Astrocyte of the hippocampus (primary cell): ENCODE measurements around the gene SNCA.

Source experiments
- DNase-seq: peaks from one replicate; pipeline ENCODE4 v3.0.0; 2011; ENCODE audit warnings: low read depth, low spot score

The SNCA gene

DNA sequence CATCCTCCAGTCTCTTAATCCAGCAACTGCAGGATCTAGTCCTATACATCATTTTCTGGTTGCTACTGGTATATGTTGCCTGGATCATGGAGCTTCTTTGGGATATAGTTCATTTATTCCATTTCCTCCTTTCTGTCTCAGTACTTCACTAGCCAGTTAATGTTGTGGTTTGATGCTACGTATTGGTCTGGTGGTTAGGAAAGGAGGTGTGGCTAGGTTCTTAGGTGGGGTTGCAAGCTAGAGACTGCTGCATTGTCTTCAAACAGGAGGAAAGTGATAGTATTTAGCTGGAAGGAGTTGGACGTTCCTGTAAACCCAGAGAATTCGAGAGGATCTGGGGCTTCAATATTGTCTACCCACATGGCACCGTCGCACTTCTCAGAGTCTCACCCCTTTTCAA lies 129.5 kb downstream of the SNCA start:
- no peak for DNase-seq

GRCh38 chr4:89704651-89705395 lies 132.1 kb downstream of the SNCA start:
- no peak for DNase-seq

DNA sequence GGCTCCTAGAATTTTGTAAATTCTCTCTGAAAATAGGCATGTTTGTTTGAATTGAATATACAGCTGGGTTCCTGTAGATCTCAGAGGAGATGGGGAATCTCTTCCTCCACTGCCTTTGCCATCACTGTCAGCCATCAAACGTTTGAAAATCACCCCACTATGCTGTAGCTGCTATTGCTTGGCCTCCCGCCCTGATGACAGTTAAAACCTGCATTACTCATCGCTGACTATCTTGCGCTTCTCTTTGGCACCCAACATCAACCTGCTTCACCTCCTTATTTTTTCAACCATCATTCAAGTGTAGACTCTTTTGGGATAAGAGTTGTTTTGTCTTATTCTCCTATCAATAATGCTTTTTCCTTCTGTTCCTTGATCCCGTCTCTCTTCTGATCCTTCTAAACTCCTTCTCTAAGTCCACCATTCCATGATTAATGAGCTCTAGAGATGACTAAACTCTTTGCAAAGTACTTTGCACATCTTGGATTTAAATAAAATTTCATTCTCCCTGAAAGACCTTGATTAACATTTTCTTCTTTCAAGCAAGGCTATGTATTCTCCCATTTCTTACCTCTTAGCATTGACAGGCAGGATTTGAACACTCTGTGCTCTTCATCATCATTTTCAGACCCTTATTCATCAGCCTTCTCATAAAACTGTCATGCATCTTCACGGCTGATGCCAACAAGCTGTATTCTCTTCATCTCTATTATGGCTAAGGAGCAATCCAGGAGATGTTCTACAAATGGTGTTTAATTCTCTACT lies 133.0 kb downstream of the SNCA start:
- DNase-seq: no peak

DNA sequence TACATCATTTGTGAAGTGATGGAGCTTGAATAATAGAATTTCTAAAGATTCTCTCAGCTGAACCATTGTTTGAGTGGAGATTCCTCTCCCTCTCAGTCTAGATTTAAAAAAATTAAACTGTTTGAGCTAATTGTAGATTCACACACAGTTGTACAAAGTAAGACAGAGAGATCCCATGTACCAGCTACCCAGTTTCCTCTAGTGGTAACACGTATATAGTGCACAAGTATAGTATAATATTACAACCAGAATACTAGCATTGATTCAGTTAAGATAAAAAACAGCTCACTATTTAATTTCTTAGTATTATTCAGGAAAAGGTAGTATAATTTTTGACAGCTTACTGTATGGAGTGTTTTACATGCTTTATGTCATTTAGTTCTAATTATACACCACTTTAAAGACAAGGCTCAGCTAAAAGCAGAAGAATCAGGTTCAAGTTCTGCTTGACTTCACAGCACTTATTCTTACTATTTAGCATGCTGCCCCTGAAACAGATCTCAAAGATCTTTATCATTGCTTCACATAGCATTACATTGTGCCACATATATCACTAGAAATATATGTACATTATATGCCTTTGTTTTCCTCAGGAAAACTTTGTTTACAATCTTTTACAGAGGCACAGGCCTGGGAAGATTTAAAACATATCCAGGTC lies 136.1 kb downstream of the SNCA start:
- DNase-seq: no peak

DNA sequence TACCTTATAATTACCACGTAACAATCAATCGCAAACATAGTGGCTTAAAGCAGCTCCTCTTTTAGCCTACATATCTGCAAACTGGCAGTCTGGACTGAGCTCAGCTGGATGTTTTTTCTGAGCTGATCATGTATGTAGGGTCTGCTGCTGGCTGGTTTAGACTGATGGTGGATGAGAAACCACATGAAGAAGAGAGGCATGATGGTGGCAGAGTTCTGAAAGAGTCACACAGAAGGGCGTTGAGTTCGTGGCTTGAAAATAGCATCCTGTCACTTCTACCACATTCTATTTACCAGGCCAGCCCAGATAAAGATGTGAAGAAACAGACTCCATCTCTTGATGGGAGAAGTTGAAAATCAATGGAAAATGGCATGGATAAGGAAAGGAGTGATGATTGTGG lies 151.3 kb downstream of the SNCA start:
- no peak for DNase-seq

DNA sequence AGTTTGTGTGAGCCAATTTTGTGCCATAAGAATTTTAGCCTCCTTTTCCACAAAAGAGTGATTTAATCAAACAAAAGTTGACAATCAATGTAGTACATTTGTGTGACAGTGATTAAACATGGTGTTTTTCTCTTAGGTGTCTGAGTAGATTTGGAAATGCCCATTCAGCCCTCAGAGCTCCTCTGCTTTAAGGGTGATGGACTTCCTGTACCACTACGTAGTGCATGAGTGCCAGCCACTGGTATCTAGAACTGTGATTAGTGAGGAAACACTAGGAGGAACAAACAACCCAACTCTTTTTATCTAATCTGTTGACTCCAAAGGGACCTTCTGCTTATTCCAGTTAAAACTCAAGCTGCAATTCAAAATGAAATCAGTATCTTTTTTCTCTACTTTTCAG lies 151.7 kb downstream of the SNCA start:
- DNase-seq: no peak

GRCh38 chr4:89684536-89684935 lies 152.4 kb downstream of the SNCA start:
- DNase-seq: no peak

DNA sequence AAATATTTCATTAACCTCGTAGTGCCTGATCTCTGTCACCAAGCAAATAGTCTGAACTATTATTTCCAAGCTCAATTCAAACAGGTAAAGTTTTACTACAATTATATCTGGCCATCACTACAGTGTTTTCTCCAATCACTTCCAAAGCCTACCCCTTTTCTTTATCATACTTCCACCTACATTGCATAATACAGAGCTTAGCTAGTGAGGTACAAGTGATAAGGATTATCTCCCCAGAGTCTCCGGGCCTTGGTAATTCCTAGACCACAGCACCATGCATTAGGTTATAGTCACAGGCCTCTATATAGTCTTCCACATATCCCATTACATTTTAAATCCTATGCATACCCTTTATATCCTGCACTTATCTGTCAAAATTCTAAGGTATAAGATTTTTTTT lies 154.2 kb downstream of the SNCA start:
- no peak for DNase-seq

GRCh38 chr4:89681671-89682070 lies 155.3 kb downstream of the SNCA start:
- DNase-seq: no peak

GRCh38 chr4:89681219-89681618 lies 155.7 kb downstream of the SNCA start:
- DNase-seq: no peak

DNA sequence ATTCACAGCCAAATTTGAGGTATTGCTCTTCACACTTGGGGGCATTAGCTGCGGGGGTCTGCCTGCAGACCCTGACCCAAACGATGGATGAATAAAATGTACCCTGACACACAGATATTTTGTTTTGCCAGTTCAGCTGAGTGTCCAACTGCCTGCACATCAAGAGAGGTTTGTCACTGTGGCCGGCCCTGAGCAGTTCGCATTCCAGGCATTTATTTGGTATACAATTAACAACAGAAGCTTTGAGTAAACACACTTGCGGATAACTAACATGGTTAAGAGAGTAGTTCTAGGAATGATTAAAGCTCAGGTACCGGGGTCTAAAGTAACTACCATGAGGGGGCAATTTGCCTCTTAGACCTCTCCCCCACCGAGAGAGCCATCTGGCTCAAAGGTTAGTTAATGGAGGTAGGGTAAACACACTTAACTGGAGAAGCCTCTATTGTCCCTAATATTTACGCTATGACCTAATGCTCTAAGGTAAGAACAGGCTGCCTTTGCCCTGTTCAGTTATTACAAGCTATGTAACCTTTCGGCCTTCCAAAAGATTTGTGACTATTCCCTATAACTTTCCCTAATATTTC lies 162.0 kb downstream of the SNCA start:
- no peak for DNase-seq
